ENCODE data around the gene GUCA2B.

GRCh38 chr1:42171679-42172266 is 18.6 kb downstream of the GUCA2B start:
- TF ChIP-seq CTCF (conservative IDR thresholded peaks at IDR 0.05 in 1 of 2, IDR thresholded peaks at IDR 0.05 in 1 of 2; ENCODE audit: extremely low read depth in 1 of 2, insufficient read depth in 1 of 2, low read depth in 1 of 2, low read length in 2 of 2) = no peak
- no peak for TF ChIP-seq EZH2 (IDR thresholded peaks at IDR 0.05; ENCODE audit: borderline replicate concordance, low read length)
